GM19099 (cell line): ENCODE results near the gene VSIG10L.

Experiments
- POLR2A ChIP-seq: IDR thresholded peaks from 3 replicates; pipeline ENCODE4 v1.6.1; 2011; ENCODE audit warnings: low read depth; ENCODE audit not compliant: insufficient read length; ENCODE audit errors: extremely low read depth

Gene VSIG10L

GRCh38 chr19:51337141-51337860 lies 4.6 kb downstream of the VSIG10L start:
- TF ChIP-seq POLR2A, result no peak

DNA sequence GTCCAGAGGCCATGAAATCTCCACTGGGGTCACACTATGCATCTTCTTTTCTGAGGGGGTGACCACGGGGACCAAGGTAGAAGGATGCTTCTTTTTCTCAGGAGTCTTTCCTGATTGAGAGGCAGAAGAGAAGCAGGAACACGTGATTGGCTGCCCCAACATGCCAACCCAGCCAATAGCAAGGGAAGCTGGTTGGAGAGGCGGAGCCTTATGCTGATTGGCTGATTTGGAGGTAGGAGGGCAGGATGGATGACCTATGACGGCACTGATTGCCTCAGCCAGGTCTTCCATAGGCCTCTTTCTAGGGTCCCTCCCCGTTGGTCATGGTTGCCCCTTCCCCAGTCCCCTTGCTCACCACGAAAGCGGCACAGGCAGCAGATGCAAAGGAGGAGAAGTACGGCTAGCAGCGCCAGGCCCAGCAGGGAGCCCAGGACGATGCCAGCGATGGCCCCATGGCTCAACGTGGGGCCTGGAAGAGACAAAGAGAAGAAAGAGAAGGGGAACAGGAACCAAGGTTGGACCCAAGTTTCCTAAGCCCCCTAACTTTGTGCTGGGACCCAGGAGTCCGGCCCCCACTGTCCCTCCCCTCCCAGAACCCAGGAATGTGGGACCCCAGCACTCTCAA lies 8.0 kb downstream of the VSIG10L start:
- TF ChIP-seq POLR2A, result no peak

- no peak for TF ChIP-seq POLR2A
Observed at GRCh38 chr19:51331716-51332115, 10.2 kb downstream of the VSIG10L start.

- TF ChIP-seq POLR2A, result no peak
Observed at GRCh38 chr19:51331193-51331592, 10.7 kb downstream of the VSIG10L start.

DNA sequence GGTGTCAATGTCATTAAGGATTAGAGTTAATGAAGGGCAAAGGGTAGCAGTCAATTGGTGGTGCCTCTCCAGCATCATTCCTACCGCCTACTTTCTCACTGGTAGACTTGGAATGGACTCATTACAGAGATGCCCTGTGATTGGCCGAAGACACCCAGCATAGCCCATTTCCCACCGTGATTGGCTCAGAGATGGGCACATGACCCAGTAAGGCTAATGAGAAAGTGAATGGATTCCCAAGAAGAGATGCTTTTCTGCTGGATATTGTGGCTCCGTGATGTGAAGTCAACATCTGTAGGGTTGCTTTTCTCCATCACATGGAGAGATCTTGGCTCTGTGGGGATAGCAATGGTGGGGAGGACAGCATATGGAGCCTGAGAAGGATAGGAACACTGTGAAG lies 11.6 kb downstream of the VSIG10L start:
- TF ChIP-seq POLR2A, result no peak

DNA sequence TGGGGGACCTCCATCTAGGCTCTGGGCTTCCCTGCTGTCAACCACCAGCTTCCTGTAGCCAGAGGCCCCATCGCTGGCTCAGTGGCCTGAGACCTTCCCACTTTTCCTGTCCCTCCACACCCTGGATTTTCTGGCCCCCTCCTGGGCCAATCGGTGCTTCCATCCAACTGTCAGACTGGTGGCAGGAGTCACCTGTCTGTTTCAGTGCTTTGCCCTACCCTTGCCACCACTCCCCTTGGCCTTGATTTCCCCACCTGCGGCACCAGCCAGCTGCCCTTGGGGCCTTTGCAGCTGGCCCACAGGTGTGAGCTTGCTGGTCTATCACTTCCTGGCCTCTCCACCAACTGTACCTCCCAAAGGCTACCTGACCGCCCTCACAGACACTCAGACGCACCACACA lies 12.5 kb downstream of the VSIG10L start:
- TF ChIP-seq POLR2A, result no peak

GRCh38 chr19:51327066-51328001 lies 14.6 kb downstream of the VSIG10L start:
- TF ChIP-seq POLR2A, result no peak

GRCh38 chr19:51326216-51327065 lies 15.5 kb downstream of the VSIG10L start:
- TF ChIP-seq POLR2A, result no peak

GRCh38 chr19:51325161-51325976 lies 16.6 kb downstream of the VSIG10L start:
- TF ChIP-seq POLR2A, result no peak

- TF ChIP-seq POLR2A, result no peak
Observed at GRCh38 chr19:51324167-51324481, 17.8 kb downstream of the VSIG10L start.

DNA sequence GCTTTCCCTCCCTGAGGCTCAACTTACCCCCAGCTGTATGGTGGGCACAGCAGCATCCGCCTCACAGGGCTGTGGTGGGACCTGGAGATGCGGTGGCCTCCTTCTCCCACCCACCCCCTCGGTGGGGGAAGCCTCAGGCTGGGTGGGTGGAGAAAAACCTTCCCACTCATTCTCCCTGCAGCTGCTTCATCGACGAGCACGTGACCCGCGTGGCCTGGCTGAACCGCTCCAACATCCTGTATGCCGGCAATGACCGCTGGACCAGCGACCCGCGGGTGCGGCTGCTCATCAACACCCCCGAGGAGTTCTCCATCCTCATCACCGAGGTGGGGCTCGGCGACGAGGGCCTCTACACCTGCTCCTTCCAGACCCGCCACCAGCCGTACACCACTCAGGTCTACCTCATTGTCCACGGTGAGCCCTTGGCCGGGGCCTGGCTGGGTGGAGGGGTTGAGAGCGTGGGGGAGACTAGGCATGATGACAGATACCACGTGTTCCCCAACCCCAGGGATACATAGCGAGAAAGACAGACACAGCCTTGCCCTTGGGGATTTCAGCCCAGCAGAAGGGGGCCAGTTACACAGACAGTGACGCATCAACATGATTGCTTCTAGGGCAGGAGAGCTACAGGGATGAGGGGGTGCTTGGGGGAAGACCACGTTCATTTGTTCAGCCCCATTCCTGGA lies 18.3 kb downstream of the VSIG10L start:
- no peak for TF ChIP-seq POLR2A

DNA sequence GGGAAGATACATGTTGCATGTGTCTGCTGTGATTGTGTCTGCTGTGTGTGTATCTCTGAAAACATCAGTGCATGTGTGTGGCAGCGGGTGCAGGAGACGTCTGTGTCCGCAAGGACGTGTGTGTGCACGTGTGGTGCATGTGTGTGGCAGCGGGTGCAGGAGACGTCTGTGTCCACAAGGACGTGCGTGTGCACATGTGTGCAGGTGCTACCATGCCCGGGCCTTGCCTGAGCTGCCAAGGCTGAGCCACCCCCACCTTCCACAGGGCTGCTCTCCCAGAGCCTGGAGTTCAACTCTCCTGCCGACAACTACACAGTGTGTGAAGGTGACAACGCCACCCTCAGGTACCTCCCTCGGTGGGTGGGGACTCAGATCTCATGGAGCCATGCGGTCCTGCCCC lies 20.1 kb downstream of the VSIG10L start:
- no peak for TF ChIP-seq POLR2A

DNA sequence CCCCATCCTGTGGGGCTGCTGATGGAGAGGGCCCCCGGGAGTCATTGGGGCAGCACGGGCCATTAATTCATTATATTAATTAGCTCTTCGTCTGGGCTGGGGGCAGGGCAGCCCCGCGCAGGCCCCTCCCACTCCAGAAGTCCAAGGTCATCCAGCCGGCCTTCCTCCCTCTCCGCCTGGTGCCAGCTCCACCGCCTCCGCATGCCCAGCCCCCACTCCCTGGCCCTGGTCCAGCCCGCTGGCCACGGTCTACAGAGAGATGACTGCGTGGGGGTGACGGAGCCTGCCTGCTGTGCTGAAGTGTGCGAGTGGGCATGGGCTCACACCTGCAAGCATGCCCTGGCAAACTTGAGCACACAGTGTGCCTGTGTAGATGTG lies 21.7 kb downstream of the VSIG10L start:
- TF ChIP-seq POLR2A, result no peak
